GM19468 (cell line): ENCODE measurements around the gene DGCR6.
"Not testable (repeated sequence)": the region's sequence is repeated elsewhere in the genome, so short reads cannot be mapped to it uniquely, and the experiment has no call there.

Experiments
- ATAC-seq: cut with Tn5 transposase; IDR thresholded peaks from one replicate; pipeline ENCODE4 v1.9.1; 2021; ENCODE audit warnings: mild to moderate bottlenecking, moderate library complexity, moderate number of reproducible peaks; ENCODE audit not compliant: unreplicated experiment; ENCODE audit errors: extremely low read depth

DGCR6 gene

GRCh38 chr22:18905540-18906409, at the start of gene DGCR6:
TSS of gene DGCR6 (plus strand) at chr22:18906320. CDS start at chr22:18906375, 55 bp downstream.
- ATAC-seq, result no peak

- not testable (repeated sequence) for ATAC-seq
Observed at GRCh38 chr22:18859314-18859713, 46.8 kb upstream of the DGCR6 start.

- not testable (repeated sequence) for ATAC-seq
Observed at GRCh38 chr22:18881260-18881659, 24.9 kb upstream of the DGCR6 start.

GRCh38 chr22:18884465-18884864, 21.7 kb upstream of the DGCR6 start:
- ATAC-seq, result not testable (repeated sequence)

- no peak for ATAC-seq
Observed at GRCh38 chr22:18888115-18888514, 18.0 kb upstream of the DGCR6 start.

- ATAC-seq, result not testable (repeated sequence)
Observed at GRCh38 chr22:18890510-18891192, 15.5 kb upstream of the DGCR6 start.

- not testable (repeated sequence) for ATAC-seq
Observed at GRCh38 chr22:18893775-18894174, 12.3 kb upstream of the DGCR6 start.

GRCh38 chr22:18896037-18896657, 10.0 kb upstream of the DGCR6 start:
- not testable (repeated sequence) for ATAC-seq

- not testable (repeated sequence) for ATAC-seq
Observed at GRCh38 chr22:18906410-18906745, 258 bp downstream of the DGCR6 start.

GRCh38 chr22:18906896-18907295, 776 bp downstream of the DGCR6 start:
- no peak for ATAC-seq

- ATAC-seq, result no peak
Observed at GRCh38 chr22:18909556-18909955, 3.4 kb downstream of the DGCR6 start.

GRCh38 chr22:18911535-18911934, 5.4 kb downstream of the DGCR6 start:
- ATAC-seq, result not testable (repeated sequence)

- ATAC-seq, result not testable (repeated sequence)
Observed at GRCh38 chr22:18912264-18912946, 6.3 kb downstream of the DGCR6 start.

- ATAC-seq, result not testable (repeated sequence)
Observed at GRCh38 chr22:18914558-18914957, 8.4 kb downstream of the DGCR6 start.

GRCh38 chr22:18915550-18915949, 9.4 kb downstream of the DGCR6 start:
- ATAC-seq, result not testable (repeated sequence)

- not testable (repeated sequence) for ATAC-seq
Observed at GRCh38 chr22:18917818-18918217, 11.7 kb downstream of the DGCR6 start.

- not testable (repeated sequence) for ATAC-seq
Observed at GRCh38 chr22:18920257-18920902, 14.3 kb downstream of the DGCR6 start.

- ATAC-seq, result no peak
Observed at GRCh38 chr22:18925368-18926064, 19.4 kb downstream of the DGCR6 start.

- ATAC-seq, result no peak
Observed at GRCh38 chr22:18927020-18927419, 20.9 kb downstream of the DGCR6 start.
